ENCODE data around the gene PGBD5. TPM values are rescaled to one million over a fixed set of nuclear protein-coding genes. Genes with fewer than 3 reads are reported as not detected.

Gene PGBD5
- total and polyA plus RNA-seq, 3 donors from 2014 or later: 14.3 to 28.1 (median 16.0) TPM

GRCh38 chr1:230303822-230304221 is 122.3 kb downstream of the PGBD5 start:
- Histone ChIP-seq H3K27ac (no peak overlapping the region), H3K4me3 (no peak overlapping the region), H3K27me3 (no peaks in the 10 kb centered on the region), H3K4me1 (peaks cover 4% of the 10 kb centered on the region), H3K36me3 (ENCODE audit: low read depth, missing control alignments) (no peaks in the 10 kb centered on the region), H3K9me3 (no peaks in the 10 kb centered on the region)
- TF ChIP-seq POLR2A (IDR thresholded peaks at IDR 0.05) (no peak), CTCF (IDR thresholded peaks at IDR 0.05) (no peak)
- WGBS, 2 donors: 41 to 58% methylated on average over 6 of the region's 6 CpGs
- no peak for DNase-seq
- intact Hi-C loops (cut with DNase I; ENCODE audit: low total_unique reads): no loop called here

DNA sequence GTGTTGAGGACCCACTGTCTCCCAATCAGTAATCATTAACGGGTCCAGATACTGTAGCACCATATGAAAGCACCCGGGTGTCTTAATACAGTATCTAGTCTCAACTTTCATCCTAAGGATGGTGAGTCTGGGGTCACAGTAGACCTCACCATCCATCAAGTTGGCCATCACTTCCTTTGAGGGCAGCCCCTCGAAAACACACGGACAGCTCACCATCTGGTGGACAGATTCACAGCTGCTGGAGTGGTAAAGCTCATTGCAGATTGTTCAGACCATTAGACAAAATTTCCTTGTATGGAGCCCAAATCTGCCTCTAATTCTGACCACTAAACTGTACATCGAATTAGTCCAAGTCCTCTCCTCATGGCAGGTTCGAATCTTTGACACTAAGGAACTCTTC is 123.1 kb downstream of the PGBD5 start:
- Histone ChIP-seq H3K4me3 (no peak overlapping the region), H3K9me3 (no peaks in the 10 kb centered on the region), H3K36me3 (ENCODE audit: low read depth, missing control alignments) (no peaks in the 10 kb centered on the region), H3K4me1 (peaks cover 4% of the 10 kb centered on the region), H3K27ac (no peak overlapping the region), H3K27me3 (no peaks in the 10 kb centered on the region)
- DNase-seq: no peak
- WGBS, 2 donors: 86 to 87% methylated on average over 6 of the region's 6 CpGs
- intact Hi-C loops (cut with DNase I; ENCODE audit: low total_unique reads): no loop called here
- no peak for TF ChIP-seq POLR2A (IDR thresholded peaks at IDR 0.05)
- TF ChIP-seq CTCF (IDR thresholded peaks at IDR 0.05): no peak

GRCh38 chr1:230301822-230302221 is 124.3 kb downstream of the PGBD5 start:
- H3K4me3 ChIP-seq: no peak overlapping the region
- 84 to 96% methylated on average over 6 of the region's 6 CpGs for WGBS, 2 donors
- intact Hi-C loops (cut with DNase I; ENCODE audit: low total_unique reads): no loop called here
- DNase-seq: no peak
- no peaks in the 10 kb centered on the region for H3K9me3 ChIP-seq
- H3K36me3 ChIP-seq (ENCODE audit: low read depth, missing control alignments): no peaks in the 10 kb centered on the region
- H3K4me1 ChIP-seq: no peaks in the 10 kb centered on the region
- no peaks in the 10 kb centered on the region for H3K27me3 ChIP-seq
- TF ChIP-seq CTCF (IDR thresholded peaks at IDR 0.05) (no peak), POLR2A (IDR thresholded peaks at IDR 0.05) (no peak)
- H3K27ac ChIP-seq: no peak overlapping the region

- Histone ChIP-seq H3K4me3 (no peak overlapping the region), H3K9me3 (no peaks in the 10 kb centered on the region), H3K4me1 (no peaks in the 10 kb centered on the region), H3K27me3 (no peaks in the 10 kb centered on the region), H3K36me3 (ENCODE audit: low read depth, missing control alignments) (no peaks in the 10 kb centered on the region), H3K27ac (no peak overlapping the region)
- TF ChIP-seq POLR2A (IDR thresholded peaks at IDR 0.05) (no peak), CTCF (IDR thresholded peaks at IDR 0.05) (no peak)
- DNase-seq: no peak
- intact Hi-C loops (cut with DNase I; ENCODE audit: low total_unique reads): no loop called here
- 90 to 91% methylated on average over 7 to 8 of the region's 8 CpGs for WGBS, 2 donors
Measured at GRCh38 chr1:230301322-230301721, 124.8 kb downstream of the PGBD5 start.
